Nephron (organoid): ENCODE measurements around the gene KDM4C.

Experiments
- H3K27ac Mint-ChIP-seq, 3 experiments: 2 replicates each; pipeline ENCODE4 v1.8.0; 2020; ENCODE audit warnings: mixed read lengths in 3 of 3, mild to moderate bottlenecking in 2 of 3, moderate library complexity in 1 of 3
- H3K27me3 Mint-ChIP-seq: 2 replicates; pipeline ENCODE4 v1.8.0; 2021; ENCODE audit warnings: low read depth, mild to moderate bottlenecking, moderate library complexity, mixed read lengths
- H3K36me3 Mint-ChIP-seq: 2 replicates; pipeline ENCODE4 v1.8.0; 2020; ENCODE audit warnings: low read depth, mixed read lengths
- H3K4me1 Mint-ChIP-seq: 2 replicates; pipeline ENCODE4 v1.8.0; 2020; ENCODE audit warnings: mixed read lengths
- H3K4me3 Mint-ChIP-seq, 3 experiments: 2 replicates each; pipeline ENCODE4 v1.8.0; 2020; ENCODE audit warnings: mild to moderate bottlenecking in 3 of 3, mixed read lengths in 3 of 3, moderate library complexity in 2 of 3
- H3K9me3 Mint-ChIP-seq: 2 replicates; pipeline ENCODE4 v1.8.0; 2020; ENCODE audit warnings: mixed read lengths
- CTCF ChIP-seq, 3 experiments: fragments of 200-600 bp; sonication (generic); IDR thresholded peaks; one replicate each; pipeline ENCODE4 v1.5.0; 2021; ENCODE audit warnings: antibody characterized with exemption in 3 of 3; ENCODE audit not compliant: unreplicated experiment in 3 of 3

The KDM4C gene

DNA sequence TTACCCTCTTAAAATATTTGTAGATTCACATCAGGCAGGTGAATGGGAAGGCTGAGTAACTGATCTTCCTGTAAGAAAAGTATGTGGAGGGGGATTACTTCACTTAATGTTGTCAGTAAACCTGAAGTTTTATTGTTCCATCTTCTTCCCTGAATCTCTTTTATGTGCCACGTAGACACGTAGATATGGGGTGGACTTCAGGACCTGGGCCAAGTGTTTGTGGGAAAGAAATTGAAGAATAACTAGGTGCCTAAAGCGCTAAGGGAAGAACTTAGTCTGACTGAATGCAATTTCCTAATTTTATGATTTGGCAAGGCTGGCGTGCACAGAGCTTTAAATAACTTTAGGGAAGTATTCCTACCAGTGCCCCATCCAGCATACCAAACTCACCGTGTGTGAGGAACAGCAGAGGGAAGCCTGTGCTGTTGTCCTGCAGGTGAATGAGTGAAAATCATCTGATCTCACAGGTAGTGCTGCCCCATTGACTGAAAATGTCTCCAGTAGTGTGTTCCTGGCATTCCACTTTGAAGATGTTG, 323.4 kb downstream of the KDM4C start:
- no peaks in the 10 kb centered on the region for H3K27me3 Mint-ChIP-seq
- no peaks in the 10 kb centered on the region for H3K9me3 Mint-ChIP-seq
- H3K36me3 Mint-ChIP-seq = no peaks in the 10 kb centered on the region

GRCh38 chr9:7083192-7083591, 325.4 kb downstream of the KDM4C start:
- Mint-ChIP-seq H3K27me3 (no peaks in the 10 kb centered on the region), H3K4me1 (no peaks in the 10 kb centered on the region), H3K36me3 (no peaks in the 10 kb centered on the region), H3K4me3 (no peak overlapping the region), H3K9me3 (no peaks in the 10 kb centered on the region), H3K27ac (no peak overlapping the region)
- no peak for TF ChIP-seq CTCF (IDR thresholded peaks at IDR 0.05; ENCODE audit: unreplicated experiment in 3 of 3)

More for the DNA sequence above, 323.4 kb downstream of the KDM4C start:
- Mint-ChIP-seq H3K4me1 (no peaks in the 10 kb centered on the region), H3K4me3 (no peak overlapping the region), H3K27ac (no peak overlapping the region)
- no peak for TF ChIP-seq CTCF (IDR thresholded peaks at IDR 0.05; ENCODE audit: unreplicated experiment in 3 of 3)

DNA sequence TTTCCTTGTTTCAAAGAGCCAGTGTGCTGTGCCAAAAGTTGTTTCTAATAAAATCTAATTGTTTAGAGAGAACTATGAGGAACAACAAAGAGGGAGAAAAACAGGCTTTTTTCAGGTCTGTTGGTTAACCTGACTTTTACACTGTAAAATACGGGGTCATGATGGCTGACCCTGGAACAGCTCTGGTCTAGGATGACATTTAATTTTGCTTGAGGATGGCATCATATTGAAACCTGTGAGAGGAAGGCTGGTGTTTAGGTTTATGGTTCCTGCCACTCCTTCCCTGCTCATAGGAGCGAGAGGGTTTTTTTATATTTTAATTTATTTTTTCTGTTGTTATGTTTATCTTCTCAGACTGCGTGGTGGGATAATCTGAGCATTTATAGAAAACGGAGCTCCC, 327.6 kb downstream of the KDM4C start:
- peaks cover 16% of the 10 kb centered on the region for H3K4me1 Mint-ChIP-seq

GRCh38 chr9:7086389-7086788, 328.6 kb downstream of the KDM4C start:
- no peak for TF ChIP-seq CTCF (IDR thresholded peaks at IDR 0.05; ENCODE audit: unreplicated experiment in 3 of 3)
- H3K36me3 Mint-ChIP-seq = no peaks in the 10 kb centered on the region
- H3K4me3 Mint-ChIP-seq = no peak overlapping the region
- no peak overlapping the region for H3K27ac Mint-ChIP-seq
- H3K27me3 Mint-ChIP-seq = no peaks in the 10 kb centered on the region
- H3K4me1 Mint-ChIP-seq = peaks cover 21% of the 10 kb centered on the region
- H3K9me3 Mint-ChIP-seq = no peaks in the 10 kb centered on the region

More for the DNA sequence above, 327.6 kb downstream of the KDM4C start:
- Mint-ChIP-seq H3K27me3 (no peaks in the 10 kb centered on the region), H3K4me3 (no peak overlapping the region), H3K27ac (no peak overlapping the region), H3K36me3 (no peaks in the 10 kb centered on the region), H3K9me3 (no peaks in the 10 kb centered on the region)
- TF ChIP-seq CTCF (IDR thresholded peaks at IDR 0.05; ENCODE audit: unreplicated experiment in 3 of 3) = no peak

- Mint-ChIP-seq H3K27ac (no peak overlapping the region), H3K4me1 (peaks cover 21% of the 10 kb centered on the region), H3K9me3 (no peaks in the 10 kb centered on the region), H3K27me3 (no peaks in the 10 kb centered on the region), H3K36me3 (no peaks in the 10 kb centered on the region), H3K4me3 (no peak overlapping the region)
- TF ChIP-seq CTCF (IDR thresholded peaks at IDR 0.05; ENCODE audit: unreplicated experiment in 3 of 3) = no peak
Measured at GRCh38 chr9:7088611-7089010, 330.8 kb downstream of the KDM4C start.

DNA sequence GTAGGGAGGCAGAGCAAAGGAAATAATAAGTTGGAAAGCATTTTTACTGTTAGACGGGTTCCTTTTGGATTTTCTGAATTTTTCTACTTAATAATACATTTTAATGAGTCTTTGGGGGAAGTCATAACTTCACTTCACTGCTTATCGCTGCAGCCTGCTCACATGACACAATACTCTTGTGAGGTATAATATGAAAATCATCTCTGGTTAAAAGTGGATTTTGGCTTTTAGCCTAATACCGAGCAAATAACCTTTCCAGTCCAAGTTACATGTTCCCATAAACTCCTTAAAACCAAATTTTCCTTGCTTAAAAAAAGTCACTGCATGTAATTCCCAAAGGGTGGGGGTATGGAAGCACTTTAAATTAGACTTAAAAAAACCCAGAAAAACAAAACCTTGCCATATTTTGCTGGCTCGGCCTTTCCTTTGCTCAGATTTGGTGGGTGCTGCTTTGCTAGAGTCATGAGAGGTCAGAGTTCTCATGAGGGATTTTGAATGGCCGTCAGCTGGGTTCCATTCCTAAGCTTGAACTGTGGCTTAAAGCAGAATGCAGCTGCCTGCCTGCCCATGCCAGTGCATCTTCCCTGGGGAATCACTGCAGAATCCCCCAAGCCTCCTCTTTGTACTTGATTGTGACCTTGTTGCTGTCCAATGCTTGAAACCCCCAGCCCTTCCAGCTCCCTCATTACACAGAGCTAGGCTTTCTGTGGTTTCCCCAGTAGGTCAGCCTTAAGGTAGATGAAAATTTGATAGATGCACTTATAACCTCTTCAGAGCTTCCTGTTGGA, 331.8 kb downstream of the KDM4C start:
- H3K27me3 Mint-ChIP-seq = no peaks in the 10 kb centered on the region
- peak overlapping the region in 2 of 3 experiments; percentile 11 to 12 for H3K27ac Mint-ChIP-seq
- H3K4me3 Mint-ChIP-seq = no peak overlapping the region

More for the DNA sequence above, 331.8 kb downstream of the KDM4C start:
- TF ChIP-seq CTCF (IDR thresholded peaks at IDR 0.05; ENCODE audit: unreplicated experiment in 3 of 3) = no peak
- H3K9me3 Mint-ChIP-seq = no peaks in the 10 kb centered on the region
- no peaks in the 10 kb centered on the region for H3K36me3 Mint-ChIP-seq
- peaks cover 21% of the 10 kb centered on the region for H3K4me1 Mint-ChIP-seq
